Measurements from ENCODE around the gene KAT6B.

Gene KAT6B

DNA sequence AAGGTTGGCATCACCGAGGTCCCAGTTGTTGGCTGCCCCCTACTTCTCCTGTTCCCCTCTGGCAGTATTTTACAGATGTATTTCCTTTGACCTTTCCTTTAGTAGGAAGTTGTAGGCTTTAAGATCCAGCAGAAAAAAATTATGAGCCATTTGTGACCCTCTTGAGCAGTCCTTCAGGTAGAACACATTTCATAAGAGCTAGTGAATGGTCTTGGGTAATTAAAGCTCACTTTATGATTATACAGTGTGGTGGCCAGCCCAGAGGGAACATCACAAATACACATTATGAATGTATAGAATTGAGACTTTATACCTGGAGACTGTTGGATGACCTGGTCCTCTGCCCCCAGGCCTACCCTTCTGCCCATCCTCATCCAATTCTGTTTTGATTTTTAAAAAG, 57.0 kb downstream of the KAT6B start:
- no peak for DNase-seq
- Histone ChIP-seq H3K9me3 (no peaks in the 10 kb centered on the region), H3K4me3 (ENCODE audit: low read depth, low read length) (no peak overlapping the region), H3K4me1 (no peaks in the 10 kb centered on the region), H3K36me3 (no peaks in the 10 kb centered on the region), H3K27me3 (no peaks in the 10 kb centered on the region)
- TF ChIP-seq, protein P1, sequence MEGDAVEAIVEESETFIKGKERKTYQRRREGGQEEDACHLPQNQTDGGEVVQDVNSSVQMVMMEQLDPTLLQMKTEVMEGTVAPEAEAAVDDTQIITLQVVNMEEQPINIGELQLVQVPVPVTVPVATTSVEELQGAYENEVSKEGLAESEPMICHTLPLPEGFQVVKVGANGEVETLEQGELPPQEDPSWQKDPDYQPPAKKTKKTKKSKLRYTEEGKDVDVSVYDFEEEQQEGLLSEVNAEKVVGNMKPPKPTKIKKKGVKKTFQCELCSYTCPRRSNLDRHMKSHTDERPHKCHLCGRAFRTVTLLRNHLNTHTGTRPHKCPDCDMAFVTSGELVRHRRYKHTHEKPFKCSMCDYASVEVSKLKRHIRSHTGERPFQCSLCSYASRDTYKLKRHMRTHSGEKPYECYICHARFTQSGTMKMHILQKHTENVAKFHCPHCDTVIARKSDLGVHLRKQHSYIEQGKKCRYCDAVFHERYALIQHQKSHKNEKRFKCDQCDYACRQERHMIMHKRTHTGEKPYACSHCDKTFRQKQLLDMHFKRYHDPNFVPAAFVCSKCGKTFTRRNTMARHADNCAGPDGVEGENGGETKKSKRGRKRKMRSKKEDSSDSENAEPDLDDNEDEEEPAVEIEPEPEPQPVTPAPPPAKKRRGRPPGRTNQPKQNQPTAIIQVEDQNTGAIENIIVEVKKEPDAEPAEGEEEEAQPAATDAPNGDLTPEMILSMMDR (IDR thresholded peaks at IDR 0.05; ENCODE audit: low read depth, low read length) = no peak

DNA sequence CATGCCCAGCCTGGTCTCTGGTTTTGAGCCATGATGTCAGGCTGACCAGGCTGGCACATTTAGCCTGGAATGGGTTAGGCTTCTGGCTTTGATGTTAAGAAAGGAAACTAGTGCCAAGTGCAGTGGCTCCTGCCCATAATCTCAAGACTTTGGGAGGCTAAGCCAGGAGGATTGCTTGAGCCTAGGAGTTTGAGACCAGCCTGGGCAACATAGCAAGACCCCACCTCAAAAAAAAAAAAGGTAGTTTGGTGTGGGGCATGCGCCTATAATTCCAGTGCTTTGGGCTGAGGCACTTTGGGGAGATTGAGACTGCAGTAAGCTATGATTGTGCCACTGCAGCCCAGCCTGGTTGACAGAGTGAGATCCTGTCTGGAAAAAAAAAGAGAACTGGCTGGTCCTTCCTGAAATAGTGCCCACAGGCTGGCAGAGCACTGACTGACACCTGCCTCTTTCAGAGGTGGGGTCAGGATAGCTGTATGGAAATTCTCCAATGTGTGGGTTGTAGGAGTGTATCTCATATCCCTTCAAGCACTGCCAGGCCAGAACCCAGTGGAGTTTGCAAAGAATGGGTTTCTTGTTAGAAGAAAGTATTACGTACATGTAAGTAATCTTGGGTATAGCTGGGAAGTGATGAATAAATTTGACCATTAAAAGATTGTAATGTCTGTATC, 61.3 kb downstream of the KAT6B start:
- no peaks in the 10 kb centered on the region for H3K36me3 ChIP-seq
- DNase-seq = no peak
- peaks cover 7% of the 10 kb centered on the region for H3K4me1 ChIP-seq
- H3K27me3 ChIP-seq = no peaks in the 10 kb centered on the region
- H3K9me3 ChIP-seq = no peaks in the 10 kb centered on the region
- TF ChIP-seq, protein P1 (IDR thresholded peaks at IDR 0.05; ENCODE audit: low read depth, low read length) = no peak
- no peak overlapping the region for H3K4me3 ChIP-seq (ENCODE audit: low read depth, low read length)

DNA sequence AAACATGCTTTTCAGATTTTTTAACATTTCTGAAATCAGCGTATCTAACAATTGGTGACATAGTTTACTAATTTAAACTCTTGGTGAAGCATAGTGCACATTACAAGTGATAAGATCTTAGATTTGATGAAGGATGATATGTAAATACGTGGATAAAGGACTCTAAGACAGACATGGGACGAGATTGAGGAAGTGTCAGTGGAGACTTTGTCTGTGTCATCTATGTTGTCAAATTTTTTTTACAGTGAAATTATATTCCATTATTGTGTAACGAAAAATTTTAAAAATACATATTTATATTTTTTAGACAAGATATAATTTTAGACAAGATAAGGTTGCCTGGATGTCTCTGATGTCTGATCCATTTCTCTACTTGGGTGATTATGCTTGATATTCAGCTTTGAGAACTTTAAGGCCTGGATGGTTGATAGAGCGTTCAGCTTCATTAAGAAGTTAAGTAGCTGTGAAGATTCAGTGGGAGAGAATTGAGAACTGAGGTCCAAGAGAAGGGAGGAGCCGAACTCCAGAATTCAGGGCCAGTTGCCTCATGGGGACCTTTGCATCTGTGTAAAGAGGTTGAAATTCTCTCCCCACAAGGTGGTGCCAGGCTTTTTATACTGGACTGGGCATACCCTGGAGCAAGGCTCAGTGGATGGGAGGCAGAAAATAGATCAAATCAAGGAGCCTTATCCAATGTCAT, 62.7 kb downstream of the KAT6B start:
- DNase-seq = peak; percentile 23
- no peak overlapping the region for H3K4me3 ChIP-seq (ENCODE audit: low read depth, low read length)
- TF ChIP-seq, protein P1 (IDR thresholded peaks at IDR 0.05; ENCODE audit: low read depth, low read length) = peak; percentile 51
- no peaks in the 10 kb centered on the region for H3K36me3 ChIP-seq
- peaks cover 7% of the 10 kb centered on the region for H3K4me1 ChIP-seq
- no peaks in the 10 kb centered on the region for H3K27me3 ChIP-seq
- H3K9me3 ChIP-seq = no peaks in the 10 kb centered on the region

DNA sequence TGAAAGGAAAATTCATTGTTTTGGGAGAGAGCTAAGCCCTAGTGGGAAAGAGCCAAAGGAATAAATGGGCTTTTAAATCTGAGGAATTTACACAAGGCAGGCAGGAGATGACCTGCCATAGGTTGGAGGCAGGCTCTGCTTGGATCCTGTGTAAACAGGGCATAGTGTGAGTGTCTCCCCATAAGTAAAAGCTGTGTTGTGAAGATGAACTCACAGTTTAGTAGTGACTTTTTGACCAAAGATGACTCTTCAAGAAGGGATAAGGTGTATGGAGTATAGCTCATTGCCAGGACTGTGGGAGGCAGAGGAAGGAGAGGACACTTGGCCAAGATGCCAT, 63.2 kb downstream of the KAT6B start:
- DNase-seq = no peak
- TF ChIP-seq, protein P1 (IDR thresholded peaks at IDR 0.05; ENCODE audit: low read depth, low read length) = no peak
- Histone ChIP-seq H3K27me3 (no peaks in the 10 kb centered on the region), H3K36me3 (no peaks in the 10 kb centered on the region), H3K4me1 (peaks cover 7% of the 10 kb centered on the region), H3K4me3 (ENCODE audit: low read depth, low read length) (no peak overlapping the region), H3K9me3 (no peaks in the 10 kb centered on the region)

DNA sequence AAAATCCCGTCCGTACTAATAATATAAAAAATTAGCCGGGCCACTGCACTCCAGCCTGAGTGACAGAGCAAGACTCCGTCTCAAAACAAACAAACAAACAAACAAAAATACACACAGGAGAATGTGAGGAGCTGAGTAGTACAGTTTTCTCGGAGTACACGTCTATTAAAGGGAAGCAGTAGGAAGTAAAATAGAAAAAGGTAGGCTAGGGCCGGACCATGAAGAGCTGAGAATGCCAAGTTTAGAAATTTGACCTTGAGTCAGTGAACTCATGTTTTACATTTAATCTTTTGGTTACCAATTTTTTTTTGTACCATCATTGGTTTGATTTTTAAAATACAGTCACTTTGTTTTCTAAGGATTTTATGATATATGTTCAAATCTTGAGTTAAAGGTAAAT, 64.1 kb downstream of the KAT6B start:
- no peaks in the 10 kb centered on the region for H3K36me3 ChIP-seq
- no peaks in the 10 kb centered on the region for H3K9me3 ChIP-seq
- DNase-seq = no peak
- TF ChIP-seq, protein P1 (IDR thresholded peaks at IDR 0.05; ENCODE audit: low read depth, low read length) = no peak
- no peaks in the 10 kb centered on the region for H3K27me3 ChIP-seq
- no peak overlapping the region for H3K4me3 ChIP-seq (ENCODE audit: low read depth, low read length)
- H3K4me1 ChIP-seq = peaks cover 7% of the 10 kb centered on the region

DNA sequence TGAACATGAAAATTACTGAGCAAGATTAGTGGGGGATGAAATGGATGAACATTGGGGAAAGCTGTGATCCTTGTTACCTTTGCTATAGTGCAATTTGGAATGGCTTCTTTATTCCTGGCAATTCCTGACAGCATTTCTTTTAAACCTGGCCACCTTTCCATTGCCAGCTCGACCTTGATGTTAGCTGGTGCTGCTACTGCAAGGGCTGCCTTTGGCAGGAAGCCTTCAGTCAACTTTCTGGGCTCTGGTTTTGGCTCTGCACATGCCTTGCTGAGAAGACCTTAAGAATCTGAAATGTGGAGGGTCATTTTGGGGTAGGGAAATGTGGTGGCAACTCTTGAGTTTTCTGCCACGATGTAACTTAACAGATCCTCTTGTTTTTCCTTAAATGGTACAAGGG, 64.7 kb downstream of the KAT6B start:
- TF ChIP-seq, protein P1 (IDR thresholded peaks at IDR 0.05; ENCODE audit: low read depth, low read length) = no peak

More for the DNA sequence above, 64.7 kb downstream of the KAT6B start:
- H3K36me3 ChIP-seq = no peaks in the 10 kb centered on the region
- no peaks in the 10 kb centered on the region for H3K27me3 ChIP-seq
- H3K4me3 ChIP-seq (ENCODE audit: low read depth, low read length) = no peak overlapping the region
- H3K4me1 ChIP-seq = peaks cover 7% of the 10 kb centered on the region
- H3K9me3 ChIP-seq = no peaks in the 10 kb centered on the region
- DNase-seq = no peak

Data from BE2C (cell line).